ENCODE data around the gene SNRNP200.

Gene SNRNP200

GRCh38 chr2:96323849-96324248 lies 18.5 kb upstream of the SNRNP200 start:
- H3K9ac ChIP-seq (ENCODE audit: low read length): no peak overlapping the region
- H3K4me1 ChIP-seq (ENCODE audit: control insufficient read depth, low read depth, low read length): peaks cover 6% of the 10 kb centered on the region
- H3K36me3 ChIP-seq (ENCODE audit: control insufficient read depth, low read depth, low read length): peaks cover 8% of the 10 kb centered on the region
- H3K27ac ChIP-seq (ENCODE audit: low read length): no peak overlapping the region
- no peaks in the 10 kb centered on the region for H3K9me3 ChIP-seq (ENCODE audit: control insufficient read depth, low read depth, low read length)
- no peak overlapping the region for H3K4me3 ChIP-seq (ENCODE audit: low read length)
- peaks cover 72% of the 10 kb centered on the region for H3K27me3 ChIP-seq (ENCODE audit: control insufficient read depth, insufficient read depth, low read length)

GRCh38 chr2:96320728-96321622 lies 15.6 kb upstream of the SNRNP200 start:
- no peaks in the 10 kb centered on the region for H3K9me3 ChIP-seq (ENCODE audit: control insufficient read depth, low read depth, low read length)
- H3K36me3 ChIP-seq (ENCODE audit: control insufficient read depth, low read depth, low read length): no peaks in the 10 kb centered on the region
- peak overlapping the region; percentile 13 for H3K9ac ChIP-seq (ENCODE audit: low read length)
- H3K27me3 ChIP-seq (ENCODE audit: control insufficient read depth, insufficient read depth, low read length): peaks cover 68% of the 10 kb centered on the region
- H3K4me3 ChIP-seq (ENCODE audit: low read length): peak overlapping the region; percentile 82
- peaks cover 6% of the 10 kb centered on the region for H3K4me1 ChIP-seq (ENCODE audit: control insufficient read depth, low read depth, low read length)
- no peak overlapping the region for H3K27ac ChIP-seq (ENCODE audit: low read length)

DNA sequence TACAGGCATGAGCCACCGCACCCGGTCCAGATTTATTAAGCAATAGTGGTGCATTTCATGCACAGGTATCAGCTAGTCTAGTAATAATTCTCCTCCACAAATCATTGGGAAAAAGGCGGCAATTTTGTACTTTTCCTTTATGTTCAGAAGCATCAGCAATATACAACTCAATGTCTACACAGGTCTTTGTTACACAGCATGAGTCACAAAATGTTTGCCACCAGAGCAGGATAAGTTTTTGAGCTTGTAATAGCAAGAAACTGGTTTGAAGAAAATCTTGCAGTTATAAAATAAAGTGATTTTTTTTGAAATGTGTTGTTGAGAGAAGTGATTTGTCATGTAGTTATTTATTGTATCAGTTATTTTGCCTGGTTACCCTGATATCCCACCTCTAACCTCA lies 15.0 kb upstream of the SNRNP200 start:
- Histone ChIP-seq H3K27me3 (ENCODE audit: control insufficient read depth, insufficient read depth, low read length) (peaks cover 63% of the 10 kb centered on the region), H3K4me3 (ENCODE audit: low read length) (peak overlapping the region; percentile 82), H3K9me3 (ENCODE audit: control insufficient read depth, low read depth, low read length) (no peaks in the 10 kb centered on the region), H3K4me1 (ENCODE audit: control insufficient read depth, low read depth, low read length) (peaks cover 6% of the 10 kb centered on the region), H3K36me3 (ENCODE audit: control insufficient read depth, low read depth, low read length) (no peaks in the 10 kb centered on the region), H3K27ac (ENCODE audit: low read length) (no peak overlapping the region), H3K9ac (ENCODE audit: low read length) (no peak overlapping the region)

DNA sequence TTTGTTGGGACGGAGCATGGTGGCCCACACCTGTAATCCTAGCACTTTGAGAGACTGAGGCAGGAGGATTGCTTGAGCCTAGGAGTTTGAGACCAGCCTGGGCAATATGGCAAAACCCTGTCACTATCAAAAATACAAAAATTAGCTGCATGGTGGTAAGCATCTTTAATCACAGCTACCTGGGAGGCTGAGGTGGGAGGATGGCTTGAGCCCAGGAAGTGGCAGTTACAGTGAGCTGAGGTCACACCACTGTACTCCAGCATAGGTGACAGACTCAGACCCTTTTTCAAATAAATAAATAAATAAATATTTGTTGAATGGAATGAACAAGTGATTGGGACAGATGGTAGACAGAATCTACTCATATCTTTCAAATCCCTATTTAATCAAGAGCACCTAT lies 14.1 kb upstream of the SNRNP200 start:
- H3K4me1 ChIP-seq (ENCODE audit: control insufficient read depth, low read depth, low read length): peaks cover 6% of the 10 kb centered on the region
- H3K27ac ChIP-seq (ENCODE audit: low read length): no peak overlapping the region
- H3K27me3 ChIP-seq (ENCODE audit: control insufficient read depth, insufficient read depth, low read length): peaks cover 55% of the 10 kb centered on the region
- H3K36me3 ChIP-seq (ENCODE audit: control insufficient read depth, low read depth, low read length): no peaks in the 10 kb centered on the region
- no peaks in the 10 kb centered on the region for H3K9me3 ChIP-seq (ENCODE audit: control insufficient read depth, low read depth, low read length)
- no peak overlapping the region for H3K4me3 ChIP-seq (ENCODE audit: low read length)
- H3K9ac ChIP-seq (ENCODE audit: low read length): no peak overlapping the region

DNA sequence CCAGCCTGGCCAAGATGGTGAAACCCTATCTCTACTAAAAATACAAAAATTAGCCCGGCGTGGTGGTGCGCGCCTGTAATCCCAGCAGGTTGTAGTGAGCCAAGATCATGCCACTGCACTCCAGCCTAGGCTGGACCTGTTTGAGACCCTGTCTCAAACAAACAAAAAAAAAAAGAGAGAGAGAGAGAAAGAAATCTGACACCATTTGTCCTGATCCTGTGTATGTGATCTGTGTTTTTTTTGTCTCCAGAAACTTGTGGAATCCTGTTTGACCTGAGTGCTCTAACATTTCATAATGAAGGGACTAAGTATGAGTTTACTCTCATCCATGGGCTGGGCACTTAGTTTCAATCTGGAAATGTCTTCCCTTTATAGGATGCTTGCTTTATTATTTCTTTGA lies 13.4 kb upstream of the SNRNP200 start:
- no peak overlapping the region for H3K27ac ChIP-seq (ENCODE audit: low read length)
- H3K9ac ChIP-seq (ENCODE audit: low read length): no peak overlapping the region
- H3K27me3 ChIP-seq (ENCODE audit: control insufficient read depth, insufficient read depth, low read length): peaks cover 49% of the 10 kb centered on the region
- no peaks in the 10 kb centered on the region for H3K9me3 ChIP-seq (ENCODE audit: control insufficient read depth, low read depth, low read length)
- no peaks in the 10 kb centered on the region for H3K36me3 ChIP-seq (ENCODE audit: control insufficient read depth, low read depth, low read length)
- no peak overlapping the region for H3K4me3 ChIP-seq (ENCODE audit: low read length)
- peaks cover 6% of the 10 kb centered on the region for H3K4me1 ChIP-seq (ENCODE audit: control insufficient read depth, low read depth, low read length)

DNA sequence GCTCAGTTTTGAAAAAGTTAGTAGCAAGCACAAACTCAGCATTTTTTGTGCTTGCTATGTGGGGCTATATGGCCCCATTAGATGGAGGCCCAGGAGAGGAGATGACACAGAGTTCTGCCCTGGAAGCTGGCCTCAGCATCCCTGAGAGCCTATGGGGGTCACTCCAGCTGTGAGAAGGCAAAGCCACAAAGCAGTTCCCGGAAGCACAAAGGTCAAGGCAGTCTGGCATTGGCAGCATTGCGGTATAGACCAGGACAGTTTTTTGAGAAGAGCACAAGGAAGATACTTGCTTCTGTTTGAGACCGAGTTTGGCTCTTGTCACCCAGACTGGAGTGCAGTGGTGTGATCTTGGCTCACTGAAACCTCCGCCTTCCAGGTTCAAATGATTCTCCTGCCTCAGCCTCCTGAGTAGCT lies 12.2 kb upstream of the SNRNP200 start:
- no peak overlapping the region for H3K9ac ChIP-seq (ENCODE audit: low read length)

DNA sequence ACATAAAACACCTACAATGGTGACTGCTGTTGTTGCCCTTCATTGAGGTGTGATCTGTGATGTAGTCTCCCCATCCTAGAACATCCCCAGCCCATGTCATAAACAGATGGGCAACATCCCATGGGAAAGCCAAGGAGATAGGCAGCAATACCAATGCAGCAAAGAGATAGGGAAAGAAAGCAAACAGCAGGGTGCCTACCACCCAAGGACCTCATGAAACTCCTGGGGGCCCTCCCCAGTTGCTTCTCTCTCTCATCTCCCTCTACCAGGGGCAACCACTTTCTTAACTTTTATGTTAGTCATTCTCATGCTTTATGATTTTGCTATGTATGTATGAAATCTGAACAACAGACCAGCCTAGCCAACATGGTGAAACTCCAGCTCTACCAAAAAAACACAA lies 11.7 kb upstream of the SNRNP200 start:
- H3K4me1 ChIP-seq (ENCODE audit: control insufficient read depth, low read depth, low read length): peaks cover 6% of the 10 kb centered on the region
- no peak overlapping the region for H3K27ac ChIP-seq (ENCODE audit: low read length)

More for the DNA sequence above, 12.2 kb upstream of the SNRNP200 start:
- Histone ChIP-seq H3K27ac (ENCODE audit: low read length) (no peak overlapping the region), H3K36me3 (ENCODE audit: control insufficient read depth, low read depth, low read length) (no peaks in the 10 kb centered on the region), H3K4me1 (ENCODE audit: control insufficient read depth, low read depth, low read length) (peaks cover 6% of the 10 kb centered on the region), H3K27me3 (ENCODE audit: control insufficient read depth, insufficient read depth, low read length) (peaks cover 37% of the 10 kb centered on the region), H3K9me3 (ENCODE audit: control insufficient read depth, low read depth, low read length) (no peaks in the 10 kb centered on the region), H3K4me3 (ENCODE audit: low read length) (no peak overlapping the region)

GRCh38 chr2:96315400-96316071 lies 10.2 kb upstream of the SNRNP200 start:
- Histone ChIP-seq H3K36me3 (ENCODE audit: control insufficient read depth, low read depth, low read length) (no peaks in the 10 kb centered on the region), H3K9me3 (ENCODE audit: control insufficient read depth, low read depth, low read length) (no peaks in the 10 kb centered on the region), H3K9ac (ENCODE audit: low read length) (no peak overlapping the region), H3K27ac (ENCODE audit: low read length) (no peak overlapping the region), H3K4me1 (ENCODE audit: control insufficient read depth, low read depth, low read length) (peaks cover under 1% of the 10 kb centered on the region), H3K27me3 (ENCODE audit: control insufficient read depth, insufficient read depth, low read length) (peaks cover 17% of the 10 kb centered on the region), H3K4me3 (ENCODE audit: low read length) (no peak overlapping the region)

More for the DNA sequence above, 11.7 kb upstream of the SNRNP200 start:
- H3K36me3 ChIP-seq (ENCODE audit: control insufficient read depth, low read depth, low read length): no peaks in the 10 kb centered on the region
- peaks cover 31% of the 10 kb centered on the region for H3K27me3 ChIP-seq (ENCODE audit: control insufficient read depth, insufficient read depth, low read length)
- H3K4me3 ChIP-seq (ENCODE audit: low read length): no peak overlapping the region
- H3K9me3 ChIP-seq (ENCODE audit: control insufficient read depth, low read depth, low read length): no peaks in the 10 kb centered on the region
- H3K9ac ChIP-seq (ENCODE audit: low read length): no peak overlapping the region

- Histone ChIP-seq H3K4me1 (ENCODE audit: control insufficient read depth, low read depth, low read length) (no peaks in the 10 kb centered on the region), H3K9ac (ENCODE audit: low read length) (no peak overlapping the region), H3K27ac (ENCODE audit: low read length) (no peak overlapping the region)
Observed at GRCh38 chr2:96315005-96315399, 9.7 kb upstream of the SNRNP200 start.

GRCh38 chr2:96308248-96308647 lies 2.9 kb upstream of the SNRNP200 start:
- no peak overlapping the region for H3K9ac ChIP-seq (ENCODE audit: low read length)
- no peaks in the 10 kb centered on the region for H3K4me1 ChIP-seq (ENCODE audit: control insufficient read depth, low read depth, low read length)
- no peak overlapping the region for H3K27ac ChIP-seq (ENCODE audit: low read length)
- peaks cover 9% of the 10 kb centered on the region for H3K36me3 ChIP-seq (ENCODE audit: control insufficient read depth, low read depth, low read length)
- H3K9me3 ChIP-seq (ENCODE audit: control insufficient read depth, low read depth, low read length): no peaks in the 10 kb centered on the region
- no peak overlapping the region for H3K4me3 ChIP-seq (ENCODE audit: low read length)
- H3K27me3 ChIP-seq (ENCODE audit: control insufficient read depth, insufficient read depth, low read length): no peaks in the 10 kb centered on the region

More at GRCh38 chr2:96315005-96315399, 9.7 kb upstream of the SNRNP200 start:
- Histone ChIP-seq H3K9me3 (ENCODE audit: control insufficient read depth, low read depth, low read length) (no peaks in the 10 kb centered on the region), H3K4me3 (ENCODE audit: low read length) (no peak overlapping the region), H3K27me3 (ENCODE audit: control insufficient read depth, insufficient read depth, low read length) (peaks cover 11% of the 10 kb centered on the region), H3K36me3 (ENCODE audit: control insufficient read depth, low read depth, low read length) (no peaks in the 10 kb centered on the region)

DNA sequence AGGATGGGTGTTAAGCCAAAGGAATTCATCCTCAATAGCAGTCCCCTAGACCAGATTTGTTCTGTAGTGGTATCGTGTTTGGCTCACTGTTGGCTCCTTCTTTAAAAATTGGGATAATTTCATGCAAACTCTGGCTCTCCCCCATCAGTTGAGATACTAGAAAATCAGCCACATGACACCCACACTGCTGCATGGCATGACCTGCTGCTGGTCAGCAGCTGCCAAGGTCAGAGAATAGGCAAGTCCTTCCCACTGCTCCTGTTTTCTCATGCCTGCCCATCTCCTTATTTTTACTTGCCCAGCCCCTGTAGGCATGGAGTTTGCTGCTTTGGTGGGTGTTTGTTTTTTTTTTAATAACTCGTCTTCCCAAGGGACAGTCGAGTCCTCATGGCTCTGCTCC lies 1.0 kb upstream of the SNRNP200 start:
- H3K4me1 ChIP-seq (ENCODE audit: control insufficient read depth, low read depth, low read length): no peaks in the 10 kb centered on the region
- H3K27me3 ChIP-seq (ENCODE audit: control insufficient read depth, insufficient read depth, low read length): no peaks in the 10 kb centered on the region
- no peaks in the 10 kb centered on the region for H3K9me3 ChIP-seq (ENCODE audit: control insufficient read depth, low read depth, low read length)
- H3K27ac ChIP-seq (ENCODE audit: low read length): peak overlapping the region; percentile 63
- H3K36me3 ChIP-seq (ENCODE audit: control insufficient read depth, low read depth, low read length): peaks cover 28% of the 10 kb centered on the region
- H3K4me3 ChIP-seq (ENCODE audit: low read length): peak overlapping the region; percentile 99
- H3K9ac ChIP-seq (ENCODE audit: low read length): peak overlapping the region; percentile 83
